Astrocyte (in vitro differentiated cells and primary cell): ENCODE results near the gene CDV3. TPM values are rescaled to one million over a fixed set of nuclear protein-coding genes. Genes with fewer than 3 reads are reported as not detected.
A peak's percentile ranks its signal among the peaks of the same experiment; 100 is the strongest.

ENCODE experiments used
- DNase-seq: peaks from one replicate; pipeline ENCODE4 v3.0.0-alpha.2; 2010; ENCODE audit warnings: low read depth
- FAIRE-seq: peaks from 2 replicates; lab custom pipeline; 2011; peaks lifted over from hg19 to GRCh38; lab: Jason Lieb, UNC
- H2AFZ ChIP-seq: 2 replicates; pipeline ENCODE4 v1.6.0; 2012; ENCODE audit warnings: low read depth, low read length, inconsistent platforms
- H3K27ac ChIP-seq: 2 replicates; pipeline ENCODE4 v1.5.1; 2011; ENCODE audit warnings: low read depth, low read length, inconsistent platforms
- H3K27me3 ChIP-seq: 2 replicates; pipeline ENCODE4 v1.6.0; 2011; ENCODE audit warnings: low read length, inconsistent platforms; ENCODE audit not compliant: insufficient read depth
- H3K36me3 ChIP-seq: 2 replicates; pipeline ENCODE4 v1.5.1; 2011; ENCODE audit warnings: low read length, inconsistent platforms; ENCODE audit not compliant: insufficient read depth
- H3K4me1 ChIP-seq: 2 replicates; pipeline ENCODE4 v1.5.1; 2011; ENCODE audit warnings: low read length, inconsistent platforms; ENCODE audit not compliant: insufficient read depth
- H3K4me2 ChIP-seq: 2 replicates; pipeline ENCODE4 v1.6.0; 2012; ENCODE audit warnings: low read length, inconsistent platforms
- H3K4me3 ChIP-seq: 2 replicates; pipeline ENCODE4 v1.5.1; 2011; ENCODE audit warnings: low read depth, mild to moderate bottlenecking, low read length, inconsistent platforms; ENCODE audit not compliant: insufficient read depth
- H3K79me2 ChIP-seq: 2 replicates; pipeline ENCODE4 v1.6.0; 2012; ENCODE audit warnings: mild to moderate bottlenecking, low read length, inconsistent platforms; ENCODE audit not compliant: insufficient read depth
- H3K9ac ChIP-seq: 2 replicates; pipeline ENCODE4 v1.6.0; 2012; ENCODE audit warnings: mild to moderate bottlenecking, low read length, inconsistent platforms
- H3K9me3 ChIP-seq: 2 replicates; pipeline ENCODE4 v1.5.1; 2012; ENCODE audit warnings: low read depth, mild to moderate bottlenecking, low read length, inconsistent platforms; ENCODE audit not compliant: insufficient read depth
- H4K20me1 ChIP-seq: 2 replicates; pipeline ENCODE4 v1.6.0; 2012; ENCODE audit warnings: low read length, inconsistent platforms; ENCODE audit not compliant: insufficient read depth
- H3K27ac Mint-ChIP-seq: one replicate; pipeline ENCODE4 v1.8.0; 2021; ENCODE audit warnings: mild to moderate bottlenecking, mixed read lengths; ENCODE audit not compliant: unreplicated experiment
- H3K27me3 Mint-ChIP-seq: one replicate; pipeline ENCODE4 v1.8.0; 2021; ENCODE audit warnings: low read depth, mixed read lengths; ENCODE audit not compliant: unreplicated experiment
- H3K36me3 Mint-ChIP-seq: one replicate; pipeline ENCODE4 v1.8.0; 2021; ENCODE audit warnings: low read depth, mixed read lengths; ENCODE audit not compliant: unreplicated experiment
- H3K4me1 Mint-ChIP-seq: one replicate; pipeline ENCODE4 v1.8.0; 2021; ENCODE audit warnings: low read depth, mixed read lengths; ENCODE audit not compliant: unreplicated experiment
- H3K4me3 Mint-ChIP-seq: one replicate; pipeline ENCODE4 v1.8.0; 2021; ENCODE audit warnings: mild to moderate bottlenecking, moderate library complexity, mixed read lengths; ENCODE audit not compliant: unreplicated experiment
- H3K9me3 Mint-ChIP-seq: one replicate; pipeline ENCODE4 v1.8.0; 2021; ENCODE audit warnings: mild to moderate bottlenecking, mixed read lengths; ENCODE audit not compliant: unreplicated experiment
- CTCF ChIP-seq: IDR thresholded peaks from 2 replicates; pipeline ENCODE4 v1.5.1; 2011; ENCODE audit warnings: low read depth, mild to moderate bottlenecking, inconsistent platforms, low read length, moderate library complexity; ENCODE audit not compliant: insufficient read depth
- EZH2 ChIP-seq: IDR thresholded peaks from 2 replicates; pipeline ENCODE4 v1.6.1; 2012; ENCODE audit warnings: mild to moderate bottlenecking, low read length, inconsistent platforms; ENCODE audit not compliant: insufficient read depth
- total RNA-seq: library from RNA; stranded (reverse); gene quantifications from 2 replicates; pipeline ENCODE4 v1.2.1, GENCODE V29; 2021

Gene CDV3
- total RNA-seq, 1 donor from 2014 or later = 323 TPM

GRCh38 chr3:133527081-133527715 lies 46.3 kb upstream of the CDV3 start:
- no peak overlapping the region for H3K4me3 Mint-ChIP-seq
- H3K27me3 ChIP-seq = no peaks in the 10 kb centered on the region
- peaks cover 2% of the 10 kb centered on the region for H3K27me3 Mint-ChIP-seq
- H3K4me1 ChIP-seq = peaks cover 6% of the 10 kb centered on the region
- no peak overlapping the region for H3K4me3 ChIP-seq
- H3K9me3 ChIP-seq = no peaks in the 10 kb centered on the region
- H2AFZ ChIP-seq = no peak overlapping the region
- DNase-seq (peak; percentile 45), FAIRE-seq (no peak)
- no peak overlapping the region for H3K27ac ChIP-seq
- peaks cover 6% of the 10 kb centered on the region for H3K9me3 Mint-ChIP-seq
- no peak for TF ChIP-seq CTCF
- TF ChIP-seq EZH2 = no peak
- peaks cover 16% of the 10 kb centered on the region for H3K4me1 Mint-ChIP-seq
- no peak overlapping the region for H3K9ac ChIP-seq
- no peak overlapping the region for H3K4me2 ChIP-seq
- no peaks in the 10 kb centered on the region for H4K20me1 ChIP-seq
- H3K79me2 ChIP-seq = no peaks in the 10 kb centered on the region
- peak overlapping the region; percentile 21 for H3K27ac Mint-ChIP-seq
- H3K36me3 Mint-ChIP-seq = peaks cover 2% of the 10 kb centered on the region
- H3K36me3 ChIP-seq = no peaks in the 10 kb centered on the region

- Histone ChIP-seq H3K4me3 (no peak overlapping the region), H3K27me3 (no peaks in the 10 kb centered on the region), H3K4me1 (peaks cover 16% of the 10 kb centered on the region), H3K4me2 (no peak overlapping the region), H3K79me2 (no peaks in the 10 kb centered on the region), H3K9ac (no peak overlapping the region), H3K27ac (no peak overlapping the region), H4K20me1 (no peaks in the 10 kb centered on the region), H3K9me3 (no peaks in the 10 kb centered on the region), H3K36me3 (no peaks in the 10 kb centered on the region), H2AFZ (no peak overlapping the region)
- Mint-ChIP-seq H3K4me1 (peaks cover 31% of the 10 kb centered on the region), H3K4me3 (no peak overlapping the region), H3K36me3 (peaks cover 2% of the 10 kb centered on the region), H3K27ac (no peak overlapping the region), H3K9me3 (peaks cover 6% of the 10 kb centered on the region), H3K27me3 (peaks cover 2% of the 10 kb centered on the region)
- FAIRE-seq (no peak), DNase-seq (no peak)
- TF ChIP-seq CTCF (no peak), EZH2 (no peak)
Measured at GRCh38 chr3:133529809-133530208, 43.7 kb upstream of the CDV3 start.

GRCh38 chr3:133531981-133532380 lies 41.5 kb upstream of the CDV3 start:
- Histone ChIP-seq H3K4me2 (peak overlapping the region; percentile 68), H3K27ac (peak overlapping the region; percentile 49), H3K79me2 (no peaks in the 10 kb centered on the region), H3K27me3 (no peaks in the 10 kb centered on the region), H3K36me3 (no peaks in the 10 kb centered on the region), H2AFZ (no peak overlapping the region), H3K9me3 (no peaks in the 10 kb centered on the region), H3K9ac (peak overlapping the region; percentile 34), H4K20me1 (no peaks in the 10 kb centered on the region), H3K4me3 (no peak overlapping the region), H3K4me1 (peaks cover 30% of the 10 kb centered on the region)
- Mint-ChIP-seq H3K4me1 (peaks cover 39% of the 10 kb centered on the region), H3K9me3 (peaks cover 8% of the 10 kb centered on the region), H3K27ac (peak overlapping the region; percentile 93), H3K36me3 (peaks cover 2% of the 10 kb centered on the region), H3K27me3 (peaks cover 2% of the 10 kb centered on the region), H3K4me3 (peak overlapping the region; percentile 30)
- DNase-seq = peak; percentile 93
- peak; percentile 87 for FAIRE-seq
- TF ChIP-seq CTCF = no peak
- TF ChIP-seq EZH2 = no peak
